ENCODE results near the gene PMEL. TPM values are rescaled to one million over a fixed set of nuclear protein-coding genes. Genes with fewer than 3 reads are reported as not detected.

The PMEL gene
- total RNA-seq, 2 experiments from 2014 or later, result 1.4 to 2.4 TPM

GRCh38 chr12:55938826-55939501, 26.9 kb downstream of the PMEL start:
- H3K4me2 ChIP-seq (ENCODE audit: low read length), result no peak overlapping the region
- H4K20me1 ChIP-seq (ENCODE audit: insufficient read depth, low read length), result peaks cover 12% of the 10 kb centered on the region; the same call in 1 of the 2 replicates
- no TSS peak for BruUV-seq (replicated peaks)
- intact Hi-C loops (cut with micrococcal nuclease; ENCODE audit: unreplicated experiment), result no loop called here
- ChIA-PET POLR2A (interaction anchor here (0.7 kb wide), 2 partner anchors 13 to 222 kb away, joined by 3 to 9 read pairs; no protein-coding TSS in a partner anchor), CTCF (ENCODE audit: unreplicated experiment) (interaction anchor here (0.7 to 1.6 kb wide), 3 partner anchors 9 to 109 kb away, joined by 3 to 5 read pairs (median 3); partner anchors contain the start of gene DNAJC14)
- no peaks in the 10 kb centered on the region for H3K9me2 ChIP-seq (ENCODE audit: insufficient read depth, low read length)
- peak overlapping the region; percentile 36 for H3K27ac ChIP-seq (ENCODE audit: low read depth, low read length, poor library complexity, severe bottlenecking)
- H3K4me1 ChIP-seq (ENCODE audit: insufficient read depth, low read length, poor library complexity, severe bottlenecking), result peaks cover 28% of the 10 kb centered on the region
- H2AFZ ChIP-seq (ENCODE audit: low read length), result no peak overlapping the region
- H3K79me2 ChIP-seq (ENCODE audit: insufficient read depth, low read depth, low read length), result peaks cover 13% of the 10 kb centered on the region; the same call in 1 of the 2 replicates
- no peak overlapping the region for H3K4me3 ChIP-seq (ENCODE audit: low read depth, low read length, poor library complexity, severe bottlenecking)
- H3K36me3 ChIP-seq (ENCODE audit: insufficient read depth, low read length), result peaks cover 98% of the 10 kb centered on the region
- H3K9me3 ChIP-seq (ENCODE audit: low read length), result no peaks in the 10 kb centered on the region
- DNase-seq (ENCODE audit: low spot score), result no peak
- TF ChIP-seq EZH2phosphoT487 (IDR thresholded peaks at IDR 0.05; ENCODE audit: borderline replicate concordance, low read depth, low read length) (no peak), CTCF (conservative IDR thresholded peaks at IDR 0.05; ENCODE audit: low read length) (no peak)

GRCh38 chr12:55937981-55938380, 27.9 kb downstream of the PMEL start:
- intact Hi-C loops (cut with micrococcal nuclease; ENCODE audit: unreplicated experiment), result no loop called here
- no peaks in the 10 kb centered on the region for H3K9me2 ChIP-seq (ENCODE audit: insufficient read depth, low read length)
- peaks cover 97% of the 10 kb centered on the region for H3K36me3 ChIP-seq (ENCODE audit: insufficient read depth, low read length)
- ChIA-PET POLR2A (no interaction called here), CTCF (ENCODE audit: unreplicated experiment) (interaction anchor here (1.1 kb wide), 1 partner anchor 8 kb away, joined by 3 read pairs; no protein-coding TSS in a partner anchor)
- no peak for DNase-seq (ENCODE audit: low spot score)
- H3K4me2 ChIP-seq (ENCODE audit: low read length), result no peak overlapping the region
- BruUV-seq (replicated peaks), result no TSS peak
- no peak overlapping the region for H3K4me3 ChIP-seq (ENCODE audit: low read depth, low read length, poor library complexity, severe bottlenecking)
- H3K9me3 ChIP-seq (ENCODE audit: low read length), result no peaks in the 10 kb centered on the region
- no peak overlapping the region for H3K27ac ChIP-seq (ENCODE audit: low read depth, low read length, poor library complexity, severe bottlenecking)
- H3K79me2 ChIP-seq (ENCODE audit: insufficient read depth, low read depth, low read length), result peaks cover 22% of the 10 kb centered on the region
- TF ChIP-seq EZH2phosphoT487 (IDR thresholded peaks at IDR 0.05; ENCODE audit: borderline replicate concordance, low read depth, low read length), result no peak
- TF ChIP-seq CTCF (conservative IDR thresholded peaks at IDR 0.05; ENCODE audit: low read length), result no peak
- H3K4me1 ChIP-seq (ENCODE audit: insufficient read depth, low read length, poor library complexity, severe bottlenecking), result peaks cover 37% of the 10 kb centered on the region
- H4K20me1 ChIP-seq (ENCODE audit: insufficient read depth, low read length), result peaks cover 13% of the 10 kb centered on the region; the same call in 1 of the 2 replicates
- no peak overlapping the region for H2AFZ ChIP-seq (ENCODE audit: low read length)

GRCh38 chr12:55935738-55936151, 30.1 kb downstream of the PMEL start:
- TF ChIP-seq CTCF (conservative IDR thresholded peaks at IDR 0.05; ENCODE audit: low read length), result no peak
- no peak for TF ChIP-seq EZH2phosphoT487 (IDR thresholded peaks at IDR 0.05; ENCODE audit: borderline replicate concordance, low read depth, low read length)
- Histone ChIP-seq H3K4me3 (ENCODE audit: low read depth, low read length, poor library complexity, severe bottlenecking) (no peak overlapping the region), H2AFZ (ENCODE audit: low read length) (no peak overlapping the region), H3K4me1 (ENCODE audit: insufficient read depth, low read length, poor library complexity, severe bottlenecking) (peaks cover 45% of the 10 kb centered on the region), H3K27ac (ENCODE audit: low read depth, low read length, poor library complexity, severe bottlenecking) (no peak overlapping the region), H3K9me3 (ENCODE audit: low read length) (no peaks in the 10 kb centered on the region), H3K79me2 (ENCODE audit: insufficient read depth, low read depth, low read length) (peaks cover 44% of the 10 kb centered on the region), H3K36me3 (ENCODE audit: insufficient read depth, low read length) (peaks cover 75% of the 10 kb centered on the region), H3K9me2 (ENCODE audit: insufficient read depth, low read length) (no peaks in the 10 kb centered on the region), H3K4me2 (ENCODE audit: low read length) (no peak overlapping the region), H4K20me1 (ENCODE audit: insufficient read depth, low read length) (peaks cover 15% of the 10 kb centered on the region; the same call in 1 of the 2 replicates)
- CTCF ChIA-PET (ENCODE audit: unreplicated experiment), result interaction anchor here (1.2 kb wide), 1 partner anchor 118 kb away, joined by 4 read pairs; the partner anchor contains the start of genes ORMDL2 and SARNP
- POLR2A ChIA-PET, result no interaction called here
- intact Hi-C loops (cut with micrococcal nuclease; ENCODE audit: unreplicated experiment), result no loop called here
- BruUV-seq (replicated peaks), result no TSS peak
- DNase-seq (ENCODE audit: low spot score), result no peak
